ENCODE data around the gene DDAH2. TPM values are rescaled to one million over a fixed set of nuclear protein-coding genes. Genes with fewer than 3 reads are reported as not detected.

The DDAH2 gene
- total RNA-seq, 2 donors from 2014 or later = 4.7 to 7.3 TPM

- peaks cover 11% of the 10 kb centered on the region for H3K36me3 Mint-ChIP-seq (ENCODE audit: low read depth)
- DNase-seq = peak in 1 of 3 donors; percentile 31
- peak overlapping the region; percentile 99 for H3K4me3 Mint-ChIP-seq
- H3K27ac Mint-ChIP-seq = peak overlapping the region; percentile 96
- no peaks in the 10 kb centered on the region for H3K9me3 ChIP-seq (ENCODE audit: control insufficient read depth, low read length, poor library complexity, severe bottlenecking)
- no peak for ATAC-seq
- no peaks in the 10 kb centered on the region for H3K27me3 Mint-ChIP-seq
- peaks cover 57% of the 10 kb centered on the region for H3K4me1 Mint-ChIP-seq
Measured at GRCh38 chr6:31734247-31734820, 5.2 kb upstream of the DDAH2 start.

- no peak for ATAC-seq
- peak overlapping the region; percentile 96 for H3K27ac Mint-ChIP-seq
- peaks cover 55% of the 10 kb centered on the region for H3K4me1 Mint-ChIP-seq
- no peaks in the 10 kb centered on the region for H3K27me3 Mint-ChIP-seq
- peak overlapping the region; percentile 99 for H3K4me3 Mint-ChIP-seq
- no peak for DNase-seq
- H3K36me3 Mint-ChIP-seq (ENCODE audit: low read depth) = peaks cover 11% of the 10 kb centered on the region
- no peaks in the 10 kb centered on the region for H3K9me3 ChIP-seq (ENCODE audit: control insufficient read depth, low read length, poor library complexity, severe bottlenecking)
Measured at GRCh38 chr6:31733734-31734133, 4.6 kb upstream of the DDAH2 start.

GRCh38 chr6:31732029-31732428, 2.9 kb upstream of the DDAH2 start:
- Mint-ChIP-seq H3K4me1 (peaks cover 47% of the 10 kb centered on the region), H3K27me3 (no peaks in the 10 kb centered on the region), H3K27ac (no peak overlapping the region), H3K4me3 (no peak overlapping the region), H3K36me3 (ENCODE audit: low read depth) (peaks cover 11% of the 10 kb centered on the region)
- no peaks in the 10 kb centered on the region for H3K9me3 ChIP-seq (ENCODE audit: control insufficient read depth, low read length, poor library complexity, severe bottlenecking)
- no peak for ATAC-seq
- DNase-seq = no peak

GRCh38 chr6:31730631-31731086, 1.6 kb upstream of the DDAH2 start:
- Mint-ChIP-seq H3K27ac (peak overlapping the region; percentile 79), H3K27me3 (no peaks in the 10 kb centered on the region), H3K4me1 (peaks cover 50% of the 10 kb centered on the region), H3K4me3 (peak overlapping the region; percentile 96), H3K36me3 (ENCODE audit: low read depth) (peaks cover 9% of the 10 kb centered on the region)
- ATAC-seq (no peak), DNase-seq (no peak)
- no peaks in the 10 kb centered on the region for H3K9me3 ChIP-seq (ENCODE audit: control insufficient read depth, low read length, poor library complexity, severe bottlenecking)

- no peaks in the 10 kb centered on the region for H3K9me3 ChIP-seq (ENCODE audit: control insufficient read depth, low read length, poor library complexity, severe bottlenecking)
- H3K4me1 Mint-ChIP-seq = peaks cover 47% of the 10 kb centered on the region
- H3K27ac Mint-ChIP-seq = peak overlapping the region; percentile 79
- no peaks in the 10 kb centered on the region for H3K27me3 Mint-ChIP-seq
- DNase-seq = peak; percentile 49 to 67 (median 62)
- peak overlapping the region; percentile 96 for H3K4me3 Mint-ChIP-seq
- ATAC-seq = peak; percentile 65
- peaks cover 5% of the 10 kb centered on the region for H3K36me3 Mint-ChIP-seq (ENCODE audit: low read depth)
Measured at GRCh38 chr6:31729979-31730630, 1.0 kb upstream of the DDAH2 start.

GRCh38 chr6:31729515-31729978, 448 bp upstream of the DDAH2 start:
- peak overlapping the region; percentile 79 for H3K27ac Mint-ChIP-seq
- H3K36me3 Mint-ChIP-seq (ENCODE audit: low read depth) = peaks cover 5% of the 10 kb centered on the region
- ATAC-seq = peak; percentile 79
- DNase-seq = peak; percentile 68 to 72 (median 68)
- H3K9me3 ChIP-seq (ENCODE audit: control insufficient read depth, low read length, poor library complexity, severe bottlenecking) = no peaks in the 10 kb centered on the region
- peaks cover 43% of the 10 kb centered on the region for H3K4me1 Mint-ChIP-seq
- H3K27me3 Mint-ChIP-seq = no peaks in the 10 kb centered on the region
- peak overlapping the region; percentile 96 for H3K4me3 Mint-ChIP-seq

- peaks cover 40% of the 10 kb centered on the region for H3K4me1 Mint-ChIP-seq
- H3K4me3 Mint-ChIP-seq = peak overlapping the region; percentile 96
- no peak for DNase-seq
- no peak for ATAC-seq
- no peaks in the 10 kb centered on the region for H3K27me3 Mint-ChIP-seq
- H3K9me3 ChIP-seq (ENCODE audit: control insufficient read depth, low read length, poor library complexity, severe bottlenecking) = no peaks in the 10 kb centered on the region
- peak overlapping the region; percentile 75 for H3K27ac Mint-ChIP-seq
- peaks cover 5% of the 10 kb centered on the region for H3K36me3 Mint-ChIP-seq (ENCODE audit: low read depth)
Measured at GRCh38 chr6:31727717-31728671, 1.1 kb downstream of the DDAH2 start.

GRCh38 chr6:31727034-31727716, 1.9 kb downstream of the DDAH2 start:
- H3K27ac Mint-ChIP-seq = peak overlapping the region; percentile 75
- H3K4me3 Mint-ChIP-seq = peak overlapping the region; percentile 74
- no peaks in the 10 kb centered on the region for H3K27me3 Mint-ChIP-seq
- H3K9me3 ChIP-seq (ENCODE audit: control insufficient read depth, low read length, poor library complexity, severe bottlenecking) = no peaks in the 10 kb centered on the region
- peaks cover 40% of the 10 kb centered on the region for H3K4me1 Mint-ChIP-seq
- DNase-seq = no peak
- peak; percentile 41 for ATAC-seq
- peaks cover 5% of the 10 kb centered on the region for H3K36me3 Mint-ChIP-seq (ENCODE audit: low read depth)

GRCh38 chr6:31725502-31726350, 3.4 kb downstream of the DDAH2 start:
- DNase-seq = no peak
- Mint-ChIP-seq H3K27me3 (no peaks in the 10 kb centered on the region), H3K27ac (peak overlapping the region; percentile 85), H3K4me1 (peaks cover 40% of the 10 kb centered on the region), H3K4me3 (no peak overlapping the region), H3K36me3 (ENCODE audit: low read depth) (peaks cover 8% of the 10 kb centered on the region)
- ATAC-seq = no peak
- no peaks in the 10 kb centered on the region for H3K9me3 ChIP-seq (ENCODE audit: control insufficient read depth, low read length, poor library complexity, severe bottlenecking)

- peaks cover 5% of the 10 kb centered on the region for H3K36me3 Mint-ChIP-seq (ENCODE audit: low read depth)
- peaks cover 31% of the 10 kb centered on the region for H3K4me1 Mint-ChIP-seq
- ATAC-seq = no peak
- DNase-seq = no peak
- H3K9me3 ChIP-seq (ENCODE audit: control insufficient read depth, low read length, poor library complexity, severe bottlenecking) = no peaks in the 10 kb centered on the region
- no peaks in the 10 kb centered on the region for H3K27me3 Mint-ChIP-seq
- no peak overlapping the region for H3K4me3 Mint-ChIP-seq
- no peak overlapping the region for H3K27ac Mint-ChIP-seq
Measured at GRCh38 chr6:31723980-31724691, 5.0 kb downstream of the DDAH2 start.

GRCh38 chr6:31723245-31723979, 5.7 kb downstream of the DDAH2 start, which contains the start of gene MPIG6B:
Gene MPIG6B (plus strand): TSS chr6:31723373. CDS start chr6:31723384, 11 bp downstream.
- H3K27ac Mint-ChIP-seq = no peak within 1 kb of the TSS
- ATAC-seq (no peak), DNase-seq (no peak)
- H3K4me3 Mint-ChIP-seq = no peak within 1 kb of the TSS
- peaks cover 33% of the 10 kb centered on the region for H3K4me1 Mint-ChIP-seq
- H3K27me3 Mint-ChIP-seq = no peaks in the 10 kb centered on the region
- peaks cover 5% of the 10 kb centered on the region for H3K36me3 Mint-ChIP-seq (ENCODE audit: low read depth)
- no peaks in the 10 kb centered on the region for H3K9me3 ChIP-seq (ENCODE audit: control insufficient read depth, low read length, poor library complexity, severe bottlenecking)

Data from T-helper 17 cell (primary cell).